HG03439 (cell line): ENCODE results near the gene SUSD2.
"Not testable (repeated sequence)": the region's sequence is repeated elsewhere in the genome, so short reads cannot be mapped to it uniquely, and the experiment has no call there.

Experiments
- ATAC-seq: cut with Tn5 transposase; IDR thresholded peaks from one replicate; pipeline ENCODE4 v1.9.1; 2021; ENCODE audit warnings: mild to moderate bottlenecking, moderate library complexity; ENCODE audit not compliant: unreplicated experiment

Gene SUSD2, protein sequence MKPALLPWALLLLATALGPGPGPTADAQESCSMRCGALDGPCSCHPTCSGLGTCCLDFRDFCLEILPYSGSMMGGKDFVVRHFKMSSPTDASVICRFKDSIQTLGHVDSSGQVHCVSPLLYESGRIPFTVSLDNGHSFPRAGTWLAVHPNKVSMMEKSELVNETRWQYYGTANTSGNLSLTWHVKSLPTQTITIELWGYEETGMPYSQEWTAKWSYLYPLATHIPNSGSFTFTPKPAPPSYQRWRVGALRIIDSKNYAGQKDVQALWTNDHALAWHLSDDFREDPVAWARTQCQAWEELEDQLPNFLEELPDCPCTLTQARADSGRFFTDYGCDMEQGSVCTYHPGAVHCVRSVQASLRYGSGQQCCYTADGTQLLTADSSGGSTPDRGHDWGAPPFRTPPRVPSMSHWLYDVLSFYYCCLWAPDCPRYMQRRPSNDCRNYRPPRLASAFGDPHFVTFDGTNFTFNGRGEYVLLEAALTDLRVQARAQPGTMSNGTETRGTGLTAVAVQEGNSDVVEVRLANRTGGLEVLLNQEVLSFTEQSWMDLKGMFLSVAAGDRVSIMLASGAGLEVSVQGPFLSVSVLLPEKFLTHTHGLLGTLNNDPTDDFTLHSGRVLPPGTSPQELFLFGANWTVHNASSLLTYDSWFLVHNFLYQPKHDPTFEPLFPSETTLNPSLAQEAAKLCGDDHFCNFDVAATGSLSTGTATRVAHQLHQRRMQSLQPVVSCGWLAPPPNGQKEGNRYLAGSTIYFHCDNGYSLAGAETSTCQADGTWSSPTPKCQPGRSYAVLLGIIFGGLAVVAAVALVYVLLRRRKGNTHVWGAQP

DNA sequence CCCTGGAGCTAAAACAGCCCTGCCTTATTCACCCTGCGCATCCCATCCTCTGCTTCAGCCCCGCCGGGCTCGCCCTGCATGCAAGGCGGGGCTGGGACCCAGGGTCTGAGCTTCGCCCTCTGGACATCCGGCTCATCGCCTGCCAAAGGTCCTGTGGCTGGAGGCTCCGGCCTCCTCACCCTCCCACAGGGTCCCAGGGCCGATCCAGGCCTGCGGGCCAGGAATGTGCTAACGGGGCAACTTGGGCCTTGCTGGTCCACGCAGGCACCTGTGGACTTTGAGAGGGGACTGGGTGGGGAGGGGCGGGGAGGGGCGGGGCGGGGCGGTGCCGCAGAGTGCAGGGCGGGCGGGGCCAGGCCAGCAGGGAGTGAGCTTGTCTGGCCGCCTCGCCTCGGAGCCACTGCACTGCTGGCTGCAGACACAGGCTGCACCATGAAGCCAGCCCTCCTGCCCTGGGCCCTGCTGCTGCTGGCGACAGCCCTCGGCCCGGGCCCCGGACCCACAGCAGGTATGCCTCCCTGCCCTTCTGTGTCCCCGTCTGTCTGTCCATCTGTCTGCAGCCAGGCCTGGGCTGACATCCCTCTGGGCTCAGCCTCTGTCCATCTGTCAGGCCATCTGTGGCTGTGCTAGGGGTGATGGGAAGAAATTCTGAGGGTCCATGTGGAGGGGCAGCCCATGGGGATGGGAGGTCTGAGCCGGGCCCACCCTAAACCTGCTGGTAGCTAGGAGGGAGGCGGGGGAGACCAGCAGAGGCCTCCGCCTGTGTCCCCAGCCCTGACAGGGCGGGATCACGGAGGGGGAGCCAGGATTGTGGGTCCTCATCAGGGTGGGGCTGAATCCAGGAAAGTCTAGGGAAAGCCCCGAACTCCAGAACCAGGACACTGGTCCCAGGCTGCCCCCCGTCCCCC lies at the start of gene SUSD2:
SUSD2 (plus strand) TSS at position 400 of the 908 bp plus-strand sequence; CDS start at position 433, 33 bp downstream.
- no peak for ATAC-seq

DNA sequence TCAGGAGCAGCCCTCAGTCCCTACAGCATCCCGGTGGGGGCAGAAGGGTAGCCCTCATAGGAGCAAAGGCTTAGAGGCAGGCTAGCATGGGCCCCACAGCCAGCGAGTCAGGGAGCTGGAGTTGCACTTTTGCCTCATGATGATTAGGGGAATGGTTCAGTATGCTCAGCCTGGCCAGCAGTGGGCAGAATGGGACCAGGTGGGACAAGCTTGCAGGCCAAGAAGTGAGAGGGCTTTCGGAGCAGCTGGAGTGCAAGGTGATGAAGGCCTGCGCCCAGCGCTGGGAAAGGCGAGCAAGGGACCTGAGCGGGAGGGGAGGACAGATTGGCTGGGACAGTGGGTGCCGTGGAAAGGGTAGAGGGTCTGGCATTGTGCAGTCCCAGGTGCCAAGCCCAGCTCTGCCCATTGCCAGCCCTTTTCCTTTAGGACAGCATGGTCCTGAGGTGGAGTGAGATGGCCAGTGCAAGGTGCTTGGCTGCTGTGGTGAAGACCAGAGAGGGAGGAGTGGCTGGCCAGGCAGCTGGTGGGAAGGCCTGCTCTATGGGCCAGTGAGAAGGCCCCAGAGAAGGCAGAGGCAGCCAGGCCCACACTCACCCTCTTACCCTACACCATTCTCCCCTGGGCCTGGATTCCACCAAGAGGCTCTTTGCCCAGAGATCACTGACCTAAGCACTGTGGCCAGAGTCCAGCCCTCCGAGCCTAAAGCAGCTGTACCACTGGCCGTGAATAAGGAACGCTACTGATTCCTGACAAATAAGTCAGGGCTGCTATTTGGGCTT lies 47.9 kb upstream of the SUSD2 start:
- ATAC-seq: no peak

DNA sequence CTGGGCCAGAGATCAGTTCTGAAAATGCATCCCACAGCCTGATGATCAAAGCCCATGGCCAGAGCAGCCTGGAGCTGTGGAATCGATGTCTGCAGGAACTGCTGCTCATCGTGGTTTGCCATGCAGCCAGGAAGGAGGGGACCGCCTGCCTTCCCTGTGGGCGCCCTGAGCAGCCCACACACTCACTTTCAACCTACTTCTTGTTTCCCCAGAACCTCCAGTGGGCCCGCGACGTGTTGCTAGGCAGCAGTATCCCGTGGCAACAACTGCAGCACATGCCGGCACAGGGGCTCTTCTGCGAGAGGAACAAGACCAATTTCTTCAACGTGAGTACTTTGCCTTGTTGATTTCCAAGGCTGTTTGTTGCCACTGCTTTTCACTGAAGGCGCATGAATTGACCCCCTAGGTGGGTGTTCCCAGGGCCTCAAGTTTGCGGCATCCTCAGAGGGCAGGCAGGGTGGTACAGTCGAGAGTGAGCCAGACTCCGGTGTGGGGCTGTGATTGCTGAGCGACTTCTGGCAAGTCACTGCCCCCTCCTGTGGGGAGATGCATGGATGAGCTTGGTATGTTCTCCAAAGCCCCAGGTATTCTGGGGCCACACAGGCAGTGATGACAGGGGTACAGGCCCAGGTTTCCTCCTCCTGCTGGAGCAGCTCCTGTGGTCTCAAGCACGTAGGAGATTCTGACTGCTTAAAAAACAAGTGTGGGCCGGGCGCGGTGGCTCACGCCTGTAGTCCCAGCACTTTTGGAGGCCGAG lies 47.0 kb upstream of the SUSD2 start:
- no peak for ATAC-seq

DNA sequence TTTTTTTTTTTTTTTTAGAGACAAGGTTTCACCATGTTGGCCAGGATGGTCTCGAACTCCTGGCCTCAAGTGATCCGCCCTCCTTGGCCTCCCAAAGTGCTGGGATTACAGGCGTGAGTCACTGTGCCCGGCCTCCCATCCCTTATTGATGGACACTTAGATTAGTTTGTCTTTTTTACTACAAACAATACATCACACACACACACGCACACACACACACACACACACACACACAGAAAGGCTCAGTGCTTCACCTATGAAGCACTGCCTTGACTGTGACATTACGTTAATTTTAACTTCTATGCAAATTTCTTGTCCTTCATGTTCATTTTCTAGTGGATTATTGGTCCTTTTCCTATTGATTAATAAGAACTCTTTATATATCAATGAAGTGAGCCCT lies 44.8 kb upstream of the SUSD2 start:
- ATAC-seq: not testable (repeated sequence)

DNA sequence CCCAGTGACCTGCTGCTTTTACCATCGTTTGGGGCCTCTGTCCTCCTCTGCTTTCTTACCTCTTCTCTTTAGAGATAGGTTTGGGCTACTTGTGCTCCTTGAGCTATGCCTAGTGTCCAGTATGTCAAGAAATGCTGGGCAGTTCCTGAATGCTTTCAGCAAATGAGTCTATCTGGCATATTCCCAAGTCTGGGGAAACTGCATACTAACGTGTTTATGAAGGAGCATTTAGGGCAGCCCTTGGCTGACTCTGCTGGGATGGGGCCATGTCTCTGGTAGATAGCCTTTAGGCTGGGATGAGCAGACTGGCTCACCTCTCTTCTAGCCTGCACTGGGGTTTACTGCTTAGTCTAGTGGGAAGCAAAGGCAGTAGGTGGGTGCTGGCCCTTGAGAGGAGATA lies 43.7 kb upstream of the SUSD2 start:
- ATAC-seq: no peak

DNA sequence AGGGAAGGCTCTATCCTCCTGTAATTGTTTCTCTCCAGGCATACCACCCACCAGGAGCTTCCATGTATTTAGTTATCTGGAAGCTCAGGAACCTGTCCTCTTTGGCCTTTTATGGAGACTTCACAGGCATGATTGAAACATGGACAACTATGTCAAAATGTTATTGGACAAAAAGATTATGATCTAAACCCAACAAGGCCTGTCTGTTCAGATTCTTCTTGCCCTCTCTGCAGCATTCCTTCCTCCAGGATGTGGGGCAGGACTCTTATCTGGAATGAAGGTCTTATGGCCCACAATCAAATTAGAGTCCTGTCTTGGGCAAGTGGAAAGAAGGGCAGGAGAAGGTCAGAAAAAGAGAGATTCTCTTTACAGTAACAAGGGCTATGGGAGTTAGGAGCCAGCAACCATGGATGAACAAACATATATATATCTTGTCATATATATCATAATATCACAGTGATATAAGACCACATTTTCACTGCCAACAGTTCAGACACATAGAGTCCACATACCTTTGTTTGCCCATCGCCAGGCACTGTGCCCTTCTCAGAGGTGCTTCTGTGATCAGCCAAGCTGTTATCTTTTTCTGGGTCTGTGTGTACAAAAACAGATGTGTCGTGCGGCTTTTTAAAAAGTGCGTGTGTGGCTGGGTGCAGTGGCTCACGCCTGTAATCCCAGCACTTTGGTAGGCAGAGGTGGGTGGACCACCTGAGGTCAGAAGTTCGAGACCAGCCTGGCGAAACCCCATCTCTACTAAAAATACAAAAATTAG lies 42.5 kb upstream of the SUSD2 start:
- ATAC-seq: no peak

DNA sequence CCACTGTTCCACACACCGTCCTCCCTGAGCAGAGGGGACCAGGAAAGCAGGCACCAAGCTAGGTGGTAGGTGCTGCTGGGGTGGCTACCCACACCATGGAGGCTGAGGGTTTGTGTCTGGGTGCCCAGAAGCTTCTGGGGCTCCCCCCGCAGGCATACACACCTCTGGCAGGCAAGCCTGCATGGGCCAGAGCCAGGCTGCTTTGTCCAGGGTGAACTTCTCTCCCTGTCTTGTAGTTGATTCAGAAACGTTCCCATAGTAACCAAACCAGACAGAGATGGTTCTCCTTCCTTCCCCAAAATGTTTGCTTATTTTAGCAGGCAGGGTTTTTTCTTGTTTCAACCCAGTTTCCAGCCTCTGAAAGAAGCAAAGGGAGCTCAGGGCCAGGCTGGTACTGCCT lies 40.9 kb upstream of the SUSD2 start:
- ATAC-seq: no peak

DNA sequence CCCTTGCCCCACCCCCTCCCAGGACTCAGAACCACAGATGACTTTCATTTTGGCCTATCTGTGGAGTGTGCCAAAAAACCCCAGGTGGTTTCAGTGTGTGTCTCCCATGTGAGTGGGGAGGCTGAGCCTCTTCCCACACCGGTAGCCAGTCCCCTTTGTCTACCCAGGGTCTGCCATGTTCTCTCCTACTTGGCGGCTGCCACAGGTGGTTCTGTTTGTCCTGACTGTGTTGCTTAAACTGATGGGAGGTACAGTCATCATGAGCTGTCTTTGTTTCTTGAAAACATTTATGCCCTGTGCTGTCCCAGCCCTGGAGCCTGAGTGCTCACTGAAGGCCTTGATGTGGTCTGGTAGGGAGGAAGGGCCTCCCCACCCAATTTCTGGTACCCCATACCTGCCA lies 39.7 kb upstream of the SUSD2 start:
- ATAC-seq: no peak

DNA sequence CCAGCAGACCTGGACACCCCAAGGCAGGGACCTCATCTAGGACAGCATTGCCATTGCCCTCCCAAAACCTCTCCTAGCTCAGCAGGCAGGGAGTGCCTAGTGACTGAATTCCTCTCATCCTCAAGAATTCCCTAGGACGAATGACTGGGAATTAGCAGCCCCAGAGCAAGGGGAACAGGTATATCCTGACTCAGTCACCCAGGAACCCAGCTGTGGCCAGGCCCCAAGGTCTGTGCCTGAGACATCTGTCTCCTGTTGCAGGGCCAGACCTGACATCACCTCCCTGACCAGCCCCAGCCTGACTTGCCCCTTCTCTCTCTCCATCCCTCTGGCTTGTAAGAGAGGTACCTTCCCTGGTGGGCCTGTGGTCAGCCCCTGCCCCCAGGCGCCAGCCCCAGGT lies 39.0 kb upstream of the SUSD2 start:
- no peak for ATAC-seq

DNA sequence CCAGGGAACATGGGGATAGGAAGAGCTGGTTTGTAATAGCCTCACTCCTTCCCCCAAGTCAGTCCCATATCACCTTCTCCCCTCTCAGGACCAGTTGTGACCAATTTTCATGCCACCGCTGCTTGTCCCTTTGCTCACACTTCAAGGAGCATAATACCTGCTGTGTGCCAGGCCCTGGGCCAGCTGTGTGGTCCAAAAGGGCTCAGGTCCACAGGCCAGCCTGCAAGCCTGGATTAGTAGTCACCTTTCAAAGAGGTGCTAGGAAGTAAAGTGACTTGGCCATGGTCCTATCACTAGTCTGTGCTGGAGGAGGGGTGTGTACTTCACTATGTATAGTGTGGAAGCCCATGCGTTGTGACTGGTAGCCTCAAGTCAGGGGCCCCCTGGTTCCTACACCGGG lies 38.5 kb upstream of the SUSD2 start:
- ATAC-seq: no peak

DNA sequence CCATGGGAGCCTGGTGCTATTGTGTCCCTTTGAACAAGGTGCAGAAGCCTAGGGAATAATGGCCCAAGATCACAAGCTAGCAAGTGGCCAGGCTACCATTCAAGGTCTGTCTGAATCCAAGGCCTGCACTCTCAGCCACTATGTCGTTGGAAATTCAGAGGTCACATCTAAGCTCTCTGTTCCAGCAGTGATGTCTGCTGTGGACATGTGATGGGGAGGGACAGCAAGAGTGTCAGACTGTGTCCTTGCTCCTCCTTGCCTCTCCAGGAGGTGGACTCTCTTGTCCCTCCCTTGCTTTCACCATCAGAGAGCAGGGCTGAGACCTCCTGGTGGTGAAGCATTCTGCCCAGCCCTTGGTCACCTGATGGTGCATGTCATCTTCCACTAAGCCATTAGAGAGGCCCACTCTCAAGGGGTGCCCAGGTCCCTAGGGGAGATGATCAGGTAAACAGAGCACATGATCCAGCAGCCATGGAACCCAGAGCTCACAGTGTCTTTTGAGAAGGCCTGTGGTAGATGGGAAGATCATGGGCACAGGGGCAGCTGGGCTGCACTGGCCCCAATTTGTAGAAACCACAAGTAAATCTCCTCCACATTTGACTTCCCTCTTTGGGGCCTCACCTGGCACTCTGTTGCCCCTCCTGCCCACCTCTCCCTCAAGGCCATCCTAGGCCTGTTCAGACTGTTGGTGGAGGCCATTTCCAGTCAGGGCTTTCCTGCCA lies 37.1 kb upstream of the SUSD2 start:
- no peak for ATAC-seq

DNA sequence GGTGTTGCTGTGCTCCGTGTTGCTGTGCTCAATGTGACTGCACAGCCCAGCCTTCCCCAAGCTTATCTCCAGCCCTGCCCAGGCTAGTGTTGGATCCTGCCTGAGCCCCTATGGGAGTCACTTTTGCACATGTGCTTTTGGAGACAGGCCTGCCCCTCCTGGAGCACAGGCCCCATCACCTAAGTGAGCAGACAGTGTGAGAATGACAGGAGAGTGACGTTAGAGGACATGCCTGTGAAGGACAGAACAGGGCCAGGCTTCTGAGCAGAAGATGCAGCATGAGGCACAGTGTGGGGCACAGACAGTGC lies 36.6 kb upstream of the SUSD2 start:
- no peak for ATAC-seq

DNA sequence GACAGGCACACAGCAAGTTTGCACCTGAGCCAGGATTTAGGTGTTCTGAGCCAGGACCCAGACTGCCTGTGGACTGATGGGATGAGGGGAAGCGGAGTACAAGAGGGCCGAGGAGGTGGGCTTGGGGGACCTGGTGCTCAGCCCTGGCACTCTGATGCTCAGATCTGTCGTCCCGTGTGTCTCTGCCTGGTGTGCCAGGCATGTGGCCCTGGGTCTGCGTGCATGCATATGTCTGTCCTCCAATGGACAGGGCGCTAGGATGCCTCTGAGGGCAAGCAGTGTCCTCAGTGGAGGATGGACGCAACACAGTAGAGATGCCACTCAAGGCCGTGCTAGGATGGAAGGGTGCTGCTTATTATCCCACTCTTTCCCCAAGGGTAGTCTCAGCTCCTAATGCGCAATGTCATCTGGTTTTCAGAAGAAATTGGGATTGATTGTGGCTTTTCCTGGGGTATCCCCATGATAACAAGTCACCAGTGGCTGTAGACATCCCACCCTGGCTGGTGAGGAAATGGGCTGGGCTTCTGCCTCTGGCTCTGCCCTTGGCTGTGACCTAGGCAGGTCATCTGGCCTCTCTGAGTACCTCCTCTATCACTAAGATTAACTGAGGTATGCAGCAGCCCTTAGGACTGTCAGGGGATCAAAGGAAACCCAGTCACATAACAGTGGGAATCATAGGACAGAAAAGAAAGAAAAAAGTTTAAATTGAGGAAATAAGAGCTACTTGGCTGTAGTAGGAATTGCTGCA lies 35.7 kb upstream of the SUSD2 start:
- no peak for ATAC-seq

DNA sequence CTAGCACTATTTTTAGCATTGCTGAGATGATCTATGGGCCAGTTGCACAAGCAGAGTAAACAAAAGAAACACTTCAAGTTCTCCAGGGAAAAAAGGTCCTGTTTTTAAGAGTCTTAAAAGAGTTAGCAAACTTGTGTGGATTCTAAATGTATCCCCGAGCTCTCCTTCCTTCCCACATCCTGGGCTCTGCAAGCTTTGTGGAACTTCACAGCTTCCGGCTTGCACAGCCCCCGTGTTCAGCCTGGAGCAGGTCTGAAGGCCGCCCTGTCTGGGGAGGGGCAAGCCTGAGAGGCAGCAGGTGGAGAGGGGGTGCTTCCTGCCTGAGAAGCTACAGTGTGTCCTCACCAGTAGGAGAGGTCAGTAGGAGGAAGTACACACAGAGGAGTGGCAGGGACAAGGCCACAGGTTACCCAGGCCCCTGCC lies 35.1 kb upstream of the SUSD2 start:
- no peak for ATAC-seq

DNA sequence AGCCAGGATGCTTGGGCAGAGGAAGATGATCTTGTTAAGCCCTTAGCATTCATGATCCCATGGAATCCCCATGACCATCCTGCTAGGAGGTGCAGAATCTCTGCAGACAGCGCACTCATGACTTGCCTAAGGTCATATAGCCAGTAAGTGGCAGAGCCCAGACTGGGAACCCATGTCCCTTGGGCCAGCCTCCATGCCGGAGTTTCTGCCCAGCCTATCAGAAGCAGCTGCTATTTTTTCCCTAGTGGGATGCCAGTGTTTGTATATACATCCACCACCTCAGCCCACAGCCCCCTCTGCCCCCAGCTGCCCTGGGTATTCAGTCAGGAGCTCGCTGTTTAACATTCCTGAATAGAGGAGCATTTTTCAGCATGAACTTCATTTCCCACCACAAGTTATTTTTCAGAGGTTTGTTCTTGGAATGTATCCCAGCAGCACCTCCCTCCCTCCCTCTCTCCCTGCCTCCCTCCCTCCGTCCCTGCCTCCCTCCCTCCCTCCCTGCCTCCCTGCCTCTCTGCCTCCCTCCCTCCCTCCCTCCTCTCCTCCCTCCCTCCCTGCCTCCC lies 34.4 kb upstream of the SUSD2 start:
- no peak for ATAC-seq

DNA sequence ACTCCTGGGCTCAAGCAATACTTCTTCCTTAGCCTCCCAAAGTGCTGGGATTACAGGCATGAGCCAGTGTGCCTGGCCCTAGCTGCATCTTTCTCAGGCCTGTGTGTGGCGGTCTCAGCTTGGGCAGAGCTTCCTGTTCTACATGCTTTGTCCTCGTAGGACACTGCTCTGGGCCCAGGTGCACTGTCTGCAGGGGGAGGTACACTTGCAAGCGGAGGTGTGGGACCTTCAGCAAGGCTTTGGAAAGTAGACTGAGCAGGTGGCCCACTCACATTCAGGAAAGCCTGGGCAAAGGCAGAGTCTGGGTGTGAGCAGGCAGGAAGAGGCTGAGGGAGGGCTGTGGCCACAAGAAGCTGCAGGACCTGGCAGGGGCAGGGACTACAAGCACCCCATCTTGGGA lies 33.6 kb upstream of the SUSD2 start:
- no peak for ATAC-seq
